Measurements from ENCODE around the gene SMYD1.

SMYD1 gene

GRCh38 chr2:88087073-88087472 is 19.4 kb downstream of the SMYD1 start:
- DNase-seq (ENCODE audit: low read depth in 2 of 2) = no peak

- no peak for DNase-seq (ENCODE audit: low read depth in 2 of 2)
Observed at GRCh38 chr2:88087763-88088162, 20.1 kb downstream of the SMYD1 start.

- DNase-seq (ENCODE audit: low read depth in 2 of 2) = no peak
Observed at GRCh38 chr2:88088999-88089398, 21.4 kb downstream of the SMYD1 start.

GRCh38 chr2:88090446-88091283 is 23.0 kb downstream of the SMYD1 start:
- no peak for DNase-seq (ENCODE audit: low read depth in 2 of 2)

- DNase-seq (ENCODE audit: low read depth in 2 of 2) = no peak
Observed at GRCh38 chr2:88091943-88092342, 24.3 kb downstream of the SMYD1 start.

- no peak for DNase-seq (ENCODE audit: low read depth in 2 of 2)
Observed at GRCh38 chr2:88092773-88093172, 25.1 kb downstream of the SMYD1 start.

- no peak for DNase-seq (ENCODE audit: low read depth in 2 of 2)
Observed at GRCh38 chr2:88095022-88095421, 27.4 kb downstream of the SMYD1 start.

GRCh38 chr2:88096708-88097107 is 29.1 kb downstream of the SMYD1 start:
- no peak for DNase-seq (ENCODE audit: low read depth in 2 of 2)

- DNase-seq (ENCODE audit: low read depth in 2 of 2) = no peak
Observed at GRCh38 chr2:88097192-88097591, 29.6 kb downstream of the SMYD1 start.

- no peak for DNase-seq (ENCODE audit: low read depth in 2 of 2)
Observed at GRCh38 chr2:88097891-88098557, 30.4 kb downstream of the SMYD1 start.

GRCh38 chr2:88098558-88098900 is 30.9 kb downstream of the SMYD1 start:
- no peak for DNase-seq (ENCODE audit: low read depth in 2 of 2)

- peak in 1 of 2 experiments; percentile 6 for DNase-seq (ENCODE audit: low read depth in 2 of 2)
Observed at GRCh38 chr2:88099798-88100488, 32.3 kb downstream of the SMYD1 start.

GRCh38 chr2:88100489-88100858 is 32.8 kb downstream of the SMYD1 start:
- DNase-seq (ENCODE audit: low read depth in 2 of 2) = no peak

- DNase-seq (ENCODE audit: low read depth in 2 of 2) = no peak
Observed at GRCh38 chr2:88108796-88109195, 41.2 kb downstream of the SMYD1 start.

GRCh38 chr2:88110830-88111229 is 43.2 kb downstream of the SMYD1 start:
- no peak for DNase-seq (ENCODE audit: low read depth in 2 of 2)

GRCh38 chr2:88113069-88113468 is 45.4 kb downstream of the SMYD1 start:
- no peak for DNase-seq (ENCODE audit: low read depth in 2 of 2)

GRCh38 chr2:88114889-88115288 is 47.3 kb downstream of the SMYD1 start:
- DNase-seq (ENCODE audit: low read depth in 2 of 2) = no peak

GRCh38 chr2:88115825-88116518 is 48.3 kb downstream of the SMYD1 start:
- DNase-seq (ENCODE audit: low read depth in 2 of 2) = no peak

GRCh38 chr2:88116669-88117432 is 49.2 kb downstream of the SMYD1 start:
- no peak for DNase-seq (ENCODE audit: low read depth in 2 of 2)

GRCh38 chr2:88117973-88118372 is 50.3 kb downstream of the SMYD1 start:
- no peak for DNase-seq (ENCODE audit: low read depth in 2 of 2)

- no peak for DNase-seq (ENCODE audit: low read depth in 2 of 2)
Observed at GRCh38 chr2:88121678-88122077, 54.1 kb downstream of the SMYD1 start.

All from fibroblast of skin of left quadriceps (primary cell).